ENCODE data around the gene MRPL12. TPM values are rescaled to one million over a fixed set of nuclear protein-coding genes. Genes with fewer than 3 reads are reported as not detected.

MRPL12 gene
- total RNA-seq, 1 donor from 2014 or later, result 54.1 TPM

DNA sequence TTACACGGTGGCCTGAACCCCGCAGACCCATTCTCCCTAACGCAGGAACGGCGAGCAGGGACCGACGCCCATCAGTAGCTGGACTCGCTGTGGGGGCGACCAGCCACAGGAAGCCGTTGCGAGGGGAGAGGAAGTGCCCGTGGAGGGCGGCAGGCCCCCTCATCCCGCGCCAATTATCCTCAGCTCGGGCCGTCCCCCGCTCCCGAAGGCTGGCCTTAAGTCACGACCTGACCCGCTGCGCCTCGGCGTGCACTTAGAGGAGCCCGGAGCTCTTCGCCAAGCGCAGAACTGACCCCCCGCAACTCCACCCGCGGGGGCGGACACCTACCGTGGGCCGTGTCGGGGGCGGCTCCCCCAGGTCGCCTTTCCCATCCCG lies 20.0 kb upstream of the MRPL12 start:
- H3K27ac Mint-ChIP-seq, result peak overlapping the region; percentile 93
- H3K4me1 Mint-ChIP-seq, result peaks cover 23% of the 10 kb centered on the region
- H3K27me3 Mint-ChIP-seq (ENCODE audit: low read depth), result no peaks in the 10 kb centered on the region
- TF ChIP-seq, protein P1, sequence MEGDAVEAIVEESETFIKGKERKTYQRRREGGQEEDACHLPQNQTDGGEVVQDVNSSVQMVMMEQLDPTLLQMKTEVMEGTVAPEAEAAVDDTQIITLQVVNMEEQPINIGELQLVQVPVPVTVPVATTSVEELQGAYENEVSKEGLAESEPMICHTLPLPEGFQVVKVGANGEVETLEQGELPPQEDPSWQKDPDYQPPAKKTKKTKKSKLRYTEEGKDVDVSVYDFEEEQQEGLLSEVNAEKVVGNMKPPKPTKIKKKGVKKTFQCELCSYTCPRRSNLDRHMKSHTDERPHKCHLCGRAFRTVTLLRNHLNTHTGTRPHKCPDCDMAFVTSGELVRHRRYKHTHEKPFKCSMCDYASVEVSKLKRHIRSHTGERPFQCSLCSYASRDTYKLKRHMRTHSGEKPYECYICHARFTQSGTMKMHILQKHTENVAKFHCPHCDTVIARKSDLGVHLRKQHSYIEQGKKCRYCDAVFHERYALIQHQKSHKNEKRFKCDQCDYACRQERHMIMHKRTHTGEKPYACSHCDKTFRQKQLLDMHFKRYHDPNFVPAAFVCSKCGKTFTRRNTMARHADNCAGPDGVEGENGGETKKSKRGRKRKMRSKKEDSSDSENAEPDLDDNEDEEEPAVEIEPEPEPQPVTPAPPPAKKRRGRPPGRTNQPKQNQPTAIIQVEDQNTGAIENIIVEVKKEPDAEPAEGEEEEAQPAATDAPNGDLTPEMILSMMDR (IDR thresholded peaks at IDR 0.05; ENCODE audit: unreplicated experiment), result no peak
- peaks cover 4% of the 10 kb centered on the region for H3K36me3 Mint-ChIP-seq
- no peaks in the 10 kb centered on the region for H3K9me3 Mint-ChIP-seq
- DNase-seq (ENCODE audit: low spot score in 2 of 2, unreplicated experiment in 2 of 2), result no peak
- peak overlapping the region; percentile 95 for H3K4me3 Mint-ChIP-seq

DNA sequence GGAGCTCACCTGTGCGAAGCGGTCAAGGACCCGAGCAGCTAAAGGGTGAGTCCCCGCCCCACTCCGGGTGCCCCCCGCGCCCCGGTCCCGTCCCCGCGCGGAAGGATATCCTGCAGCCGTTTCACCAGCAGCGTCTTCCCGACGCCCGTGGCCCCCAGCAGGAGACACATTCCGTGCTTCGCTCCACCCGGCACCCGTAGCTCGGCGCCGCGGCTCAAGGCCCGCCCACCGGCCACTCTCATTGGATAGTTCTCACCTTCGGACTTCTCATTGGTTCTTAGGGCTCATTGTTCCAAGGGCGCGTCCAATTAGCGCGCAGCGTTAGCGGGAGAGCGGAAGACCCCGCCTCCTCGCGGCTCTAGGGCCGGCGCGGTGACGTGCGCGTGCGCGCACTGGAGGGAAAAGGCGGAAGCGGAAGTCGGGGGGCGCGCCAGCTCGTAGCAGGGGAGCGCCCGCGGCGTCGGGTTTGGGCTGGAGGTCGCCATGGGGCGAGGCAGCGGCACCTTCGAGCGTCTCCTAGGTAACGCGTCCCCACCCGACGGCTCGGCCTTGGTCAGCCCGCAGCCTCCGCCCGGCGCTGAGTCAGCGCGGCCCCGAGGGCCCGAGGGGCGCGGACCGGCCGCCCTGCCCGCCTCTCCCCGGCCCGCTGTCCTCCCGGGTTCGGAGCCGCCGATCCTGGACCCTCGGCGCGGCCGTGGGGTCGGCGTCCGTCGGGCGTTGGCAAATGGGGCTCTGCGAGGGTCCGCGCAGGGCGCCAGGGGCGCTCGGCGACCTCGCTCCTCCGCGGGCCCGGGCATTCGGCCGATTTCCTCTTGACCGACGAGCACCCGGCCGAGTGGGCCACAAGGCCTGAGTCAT lies 19.4 kb upstream of the MRPL12 start, which contains the start of the genes ARL16 and HGS:
Gene ARL16 (minus strand): TSS at position 214 of the 858 bp plus-strand sequence. CDS start 44 bp downstream, at position 170.
Gene HGS (plus strand): TSS at position 428 of the 858 bp plus-strand sequence. CDS start 56 bp downstream, at position 484.
- peaks cover 23% of the 10 kb centered on the region for H3K4me1 Mint-ChIP-seq
- TF ChIP-seq, protein P1 (IDR thresholded peaks at IDR 0.05; ENCODE audit: unreplicated experiment), result no peak
- H3K4me3 Mint-ChIP-seq, result peak within 1 kb of the TSS; percentile 95
- peaks cover 6% of the 10 kb centered on the region for H3K36me3 Mint-ChIP-seq
- H3K9me3 Mint-ChIP-seq, result no peaks in the 10 kb centered on the region
- DNase-seq (ENCODE audit: low spot score in 2 of 2, unreplicated experiment in 2 of 2), result peak; percentile 96 to 99
- no peaks in the 10 kb centered on the region for H3K27me3 Mint-ChIP-seq (ENCODE audit: low read depth)
- peak within 1 kb of the TSS; percentile 98 for H3K27ac Mint-ChIP-seq

- Mint-ChIP-seq H3K4me1 (peaks cover 23% of the 10 kb centered on the region), H3K36me3 (peaks cover 12% of the 10 kb centered on the region), H3K27me3 (ENCODE audit: low read depth) (no peaks in the 10 kb centered on the region), H3K27ac (peak overlapping the region; percentile 87), H3K4me3 (peak overlapping the region; percentile 76), H3K9me3 (no peaks in the 10 kb centered on the region)
- TF ChIP-seq, protein P1 (IDR thresholded peaks at IDR 0.05; ENCODE audit: unreplicated experiment), result no peak
- no peak for DNase-seq (ENCODE audit: low spot score in 2 of 2, unreplicated experiment in 2 of 2)
Measured at GRCh38 chr17:81684442-81684911, 18.7 kb upstream of the MRPL12 start.

DNA sequence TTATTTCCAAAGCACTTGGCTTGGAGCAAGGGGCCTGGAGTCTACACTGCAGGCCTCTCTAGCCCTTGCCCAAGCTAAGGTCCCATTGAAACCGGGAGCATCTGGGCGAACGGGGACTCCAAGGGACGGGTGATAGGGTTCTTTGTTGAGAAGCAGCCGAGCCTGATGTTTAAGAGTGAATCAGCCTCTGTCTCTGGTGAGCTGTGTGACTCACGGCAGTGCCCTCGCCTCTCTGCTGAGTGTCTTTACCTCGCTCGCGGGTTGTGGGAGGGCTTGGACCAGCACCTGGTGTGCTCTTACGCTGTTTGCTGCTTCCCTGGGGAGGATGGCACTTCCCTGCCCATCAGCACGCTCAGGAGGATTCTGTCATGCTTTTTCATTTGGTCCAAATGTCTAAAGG lies 18.1 kb upstream of the MRPL12 start:
- peak overlapping the region; percentile 87 for H3K27ac Mint-ChIP-seq

DNA sequence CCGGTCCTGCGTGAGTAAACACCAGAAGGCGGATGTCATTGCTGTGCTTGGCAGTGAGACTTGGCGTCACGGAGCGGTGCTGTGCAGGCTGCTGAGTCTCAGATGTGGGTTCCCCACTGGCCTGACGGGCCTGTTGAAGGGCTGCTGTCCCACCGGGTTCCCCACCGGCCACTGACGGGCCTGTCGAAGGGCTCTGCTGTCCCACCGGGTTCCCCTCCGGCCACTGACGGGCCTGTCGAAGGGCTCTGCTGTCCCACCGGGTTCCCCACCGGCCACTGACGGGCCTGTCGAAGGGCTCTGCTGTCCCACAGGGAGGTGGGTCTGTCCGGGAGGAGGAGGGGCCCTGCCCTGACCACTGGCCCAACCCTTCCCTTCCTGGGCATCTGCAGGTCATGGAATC lies 16.6 kb upstream of the MRPL12 start:
- H3K27me3 Mint-ChIP-seq (ENCODE audit: low read depth), result no peaks in the 10 kb centered on the region
- H3K27ac Mint-ChIP-seq, result no peak overlapping the region
- no peak overlapping the region for H3K4me3 Mint-ChIP-seq
- TF ChIP-seq, protein P1 (IDR thresholded peaks at IDR 0.05; ENCODE audit: unreplicated experiment), result no peak
- H3K9me3 Mint-ChIP-seq, result no peaks in the 10 kb centered on the region
- no peak for DNase-seq (ENCODE audit: low spot score in 2 of 2, unreplicated experiment in 2 of 2)
- H3K36me3 Mint-ChIP-seq, result peaks cover 12% of the 10 kb centered on the region
- peaks cover 23% of the 10 kb centered on the region for H3K4me1 Mint-ChIP-seq

More for the DNA sequence above, 18.1 kb upstream of the MRPL12 start:
- Mint-ChIP-seq H3K4me3 (peak overlapping the region; percentile 76), H3K4me1 (peaks cover 23% of the 10 kb centered on the region), H3K36me3 (peaks cover 12% of the 10 kb centered on the region), H3K9me3 (no peaks in the 10 kb centered on the region), H3K27me3 (ENCODE audit: low read depth) (no peaks in the 10 kb centered on the region)
- no peak for DNase-seq (ENCODE audit: low spot score in 2 of 2, unreplicated experiment in 2 of 2)
- TF ChIP-seq, protein P1 (IDR thresholded peaks at IDR 0.05; ENCODE audit: unreplicated experiment), result no peak

All from mesothelial cell of epicardium (in vitro differentiated cells).